ENCODE measurements around the gene STUM.
"Not testable (repeated sequence)": the region's sequence is repeated elsewhere in the genome, so short reads cannot be mapped to it uniquely, and the experiment has no call there.

The STUM gene

GRCh38 chr1:226548256-226549093 lies at the start of gene STUM:
Gene STUM (plus strand): TSS chr1:226548764. CDS start chr1:226548905, 141 bp downstream.
- DNase-seq, result peak; percentile 19

GRCh38 chr1:226499699-226500098 lies 48.9 kb upstream of the STUM start:
- DNase-seq, result not testable (repeated sequence)

- DNase-seq, result no peak
These were observed 42.5 kb upstream of the STUM start for GRCh38 chr1:226506021-226506420.

- DNase-seq, result no peak
These were observed 41.6 kb upstream of the STUM start for GRCh38 chr1:226506921-226507320.

GRCh38 chr1:226510453-226510852 lies 38.1 kb upstream of the STUM start:
- no peak for DNase-seq

- DNase-seq, result no peak
These were observed 37.3 kb upstream of the STUM start for GRCh38 chr1:226511296-226511695.

GRCh38 chr1:226512076-226512728 lies 36.4 kb upstream of the STUM start:
- no peak for DNase-seq

- DNase-seq, result no peak
These were observed 30.2 kb upstream of the STUM start for GRCh38 chr1:226518375-226518774.

- DNase-seq, result no peak
These were observed 29.4 kb upstream of the STUM start for GRCh38 chr1:226519135-226519534.

- no peak for DNase-seq
These were observed 28.6 kb upstream of the STUM start for GRCh38 chr1:226519716-226520598.

- no peak for DNase-seq
These were observed 27.8 kb upstream of the STUM start for GRCh38 chr1:226520640-226521355.

- no peak for DNase-seq
These were observed 24.7 kb upstream of the STUM start for GRCh38 chr1:226523646-226524406.

- no peak for DNase-seq
These were observed 24.0 kb upstream of the STUM start for GRCh38 chr1:226524547-226524946.

- DNase-seq, result no peak
These were observed 22.8 kb upstream of the STUM start for GRCh38 chr1:226525750-226526149.

- no peak for DNase-seq
These were observed 21.6 kb upstream of the STUM start for GRCh38 chr1:226526801-226527595.

- no peak for DNase-seq
These were observed 18.7 kb upstream of the STUM start for GRCh38 chr1:226529891-226530290.

GRCh38 chr1:226530591-226530990 lies 18.0 kb upstream of the STUM start:
- no peak for DNase-seq

GRCh38 chr1:226531360-226532093 lies 17.0 kb upstream of the STUM start:
- no peak for DNase-seq

- no peak for DNase-seq
These were observed 16.0 kb upstream of the STUM start for GRCh38 chr1:226532553-226532952.

GRCh38 chr1:226533220-226533619 lies 15.3 kb upstream of the STUM start:
- no peak for DNase-seq
